Measurements from ENCODE around the gene CASZ1.

CASZ1 gene

DNA sequence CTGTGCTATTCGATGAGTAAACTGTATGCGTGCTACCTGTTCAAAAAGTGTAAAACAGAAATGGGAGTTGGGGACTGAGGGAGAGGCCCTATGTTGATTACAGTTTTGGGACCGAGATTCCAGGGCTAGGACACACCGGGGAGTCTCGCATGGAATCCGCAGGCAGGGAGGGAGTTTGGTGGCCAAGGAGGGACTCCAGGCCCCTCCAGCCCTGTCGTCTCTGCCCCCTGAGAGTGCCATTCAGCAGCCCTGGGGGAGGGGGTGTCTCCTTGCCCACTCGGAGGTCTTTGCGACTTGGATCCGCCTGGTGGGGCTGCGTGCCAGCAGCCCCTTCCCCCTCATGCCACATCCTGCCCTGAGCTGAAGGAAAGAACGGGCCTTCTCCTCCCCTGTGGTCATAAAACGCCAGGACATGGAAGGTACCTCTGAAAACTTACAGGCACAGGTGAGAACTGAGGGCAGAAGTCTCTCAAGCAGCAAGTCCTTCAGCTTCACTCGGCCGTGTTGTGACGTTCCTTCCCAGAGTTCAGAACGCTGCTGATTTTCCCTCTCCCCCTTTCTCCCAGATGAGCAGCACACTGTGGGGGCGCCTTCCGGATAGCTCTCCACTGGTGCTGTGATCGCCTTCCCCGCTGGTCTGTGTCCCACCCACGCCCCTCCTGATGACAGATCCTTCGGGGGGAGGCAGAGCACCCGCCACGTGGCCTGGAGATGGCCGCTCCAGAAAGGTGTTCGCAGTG, 180.3 kb downstream of the CASZ1 start:
- Histone ChIP-seq H2AFZ (ENCODE audit: low read depth, low read length) (no peak overlapping the region), H3K36me3 (ENCODE audit: insufficient read depth, low read length) (peaks cover 5% of the 10 kb centered on the region), H3K4me1 (ENCODE audit: insufficient read depth, low read length) (no peaks in the 10 kb centered on the region), H3K9me3 (ENCODE audit: low read length) (no peaks in the 10 kb centered on the region), H3K27me3 (ENCODE audit: insufficient read depth, low read length) (no peaks in the 10 kb centered on the region), H3K4me3 (ENCODE audit: low read length) (no peak overlapping the region)

- Histone ChIP-seq H2AFZ (ENCODE audit: low read depth, low read length) (no peak overlapping the region), H3K9me3 (ENCODE audit: low read length) (no peaks in the 10 kb centered on the region), H3K4me1 (ENCODE audit: insufficient read depth, low read length) (no peaks in the 10 kb centered on the region), H3K36me3 (ENCODE audit: insufficient read depth, low read length) (peaks cover 5% of the 10 kb centered on the region), H3K27me3 (ENCODE audit: insufficient read depth, low read length) (no peaks in the 10 kb centered on the region), H3K4me3 (ENCODE audit: low read length) (no peak overlapping the region)
Measured at GRCh38 chr1:10615332-10615731, 181.1 kb downstream of the CASZ1 start.

GRCh38 chr1:10614377-10615225, 181.8 kb downstream of the CASZ1 start:
- H3K4me3 ChIP-seq (ENCODE audit: low read length) = no peak overlapping the region
- no peaks in the 10 kb centered on the region for H3K27me3 ChIP-seq (ENCODE audit: insufficient read depth, low read length)
- H3K4me1 ChIP-seq (ENCODE audit: insufficient read depth, low read length) = no peaks in the 10 kb centered on the region
- no peaks in the 10 kb centered on the region for H3K9me3 ChIP-seq (ENCODE audit: low read length)
- no peak overlapping the region for H2AFZ ChIP-seq (ENCODE audit: low read depth, low read length)
- peaks cover 5% of the 10 kb centered on the region for H3K36me3 ChIP-seq (ENCODE audit: insufficient read depth, low read length)

DNA sequence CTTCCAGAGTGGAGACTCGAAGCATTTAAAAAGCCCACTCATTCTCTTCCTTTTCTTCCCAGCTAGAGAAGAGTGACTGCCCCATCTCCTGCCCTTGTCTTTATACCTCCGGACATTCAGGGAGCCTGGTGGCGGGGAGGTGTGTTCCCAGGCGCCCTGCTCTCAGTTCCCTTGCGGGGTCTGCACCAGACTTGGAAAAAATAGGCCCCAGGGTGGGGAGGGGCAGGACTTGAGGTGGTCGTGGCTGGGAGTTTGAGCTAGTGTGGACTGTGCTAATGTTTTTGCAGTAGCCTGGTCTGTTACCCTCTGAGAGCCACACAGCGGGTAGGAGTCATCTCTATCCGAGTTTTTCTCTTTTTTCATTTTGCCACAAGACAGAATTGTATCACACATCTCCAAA, 182.6 kb downstream of the CASZ1 start:
- Histone ChIP-seq H2AFZ (ENCODE audit: low read depth, low read length) (no peak overlapping the region), H3K9me3 (ENCODE audit: low read length) (no peaks in the 10 kb centered on the region)

DNA sequence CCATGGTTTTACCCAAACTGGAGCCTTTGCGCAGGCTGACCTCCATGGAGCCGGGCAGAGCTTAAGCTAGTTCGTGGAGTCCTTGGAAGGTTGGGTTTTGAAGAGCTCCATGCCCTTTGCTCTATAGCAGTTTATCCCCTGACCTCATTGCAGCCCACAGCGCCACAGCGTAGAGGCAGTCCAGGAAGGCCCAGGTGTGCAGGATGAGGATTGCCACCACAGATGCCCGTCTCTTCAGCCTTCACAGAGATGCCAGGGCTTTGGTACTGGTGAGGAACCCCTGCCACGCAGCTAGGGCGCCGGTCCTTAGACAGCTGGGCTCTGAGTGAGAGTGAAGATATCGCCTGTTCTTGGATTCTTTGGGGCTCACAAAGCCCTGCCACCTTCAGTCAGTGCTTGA, 183.1 kb downstream of the CASZ1 start:
- H3K9me3 ChIP-seq (ENCODE audit: low read length) = no peaks in the 10 kb centered on the region
- no peak overlapping the region for H2AFZ ChIP-seq (ENCODE audit: low read depth, low read length)
- no peaks in the 10 kb centered on the region for H3K36me3 ChIP-seq (ENCODE audit: insufficient read depth, low read length)
- no peaks in the 10 kb centered on the region for H3K27me3 ChIP-seq (ENCODE audit: insufficient read depth, low read length)
- H3K4me3 ChIP-seq (ENCODE audit: low read length) = no peak overlapping the region
- H3K4me1 ChIP-seq (ENCODE audit: insufficient read depth, low read length) = no peaks in the 10 kb centered on the region

More for the DNA sequence above, 182.6 kb downstream of the CASZ1 start:
- Histone ChIP-seq H3K36me3 (ENCODE audit: insufficient read depth, low read length) (peaks cover 3% of the 10 kb centered on the region), H3K4me3 (ENCODE audit: low read length) (no peak overlapping the region), H3K27me3 (ENCODE audit: insufficient read depth, low read length) (no peaks in the 10 kb centered on the region), H3K4me1 (ENCODE audit: insufficient read depth, low read length) (no peaks in the 10 kb centered on the region)

DNA sequence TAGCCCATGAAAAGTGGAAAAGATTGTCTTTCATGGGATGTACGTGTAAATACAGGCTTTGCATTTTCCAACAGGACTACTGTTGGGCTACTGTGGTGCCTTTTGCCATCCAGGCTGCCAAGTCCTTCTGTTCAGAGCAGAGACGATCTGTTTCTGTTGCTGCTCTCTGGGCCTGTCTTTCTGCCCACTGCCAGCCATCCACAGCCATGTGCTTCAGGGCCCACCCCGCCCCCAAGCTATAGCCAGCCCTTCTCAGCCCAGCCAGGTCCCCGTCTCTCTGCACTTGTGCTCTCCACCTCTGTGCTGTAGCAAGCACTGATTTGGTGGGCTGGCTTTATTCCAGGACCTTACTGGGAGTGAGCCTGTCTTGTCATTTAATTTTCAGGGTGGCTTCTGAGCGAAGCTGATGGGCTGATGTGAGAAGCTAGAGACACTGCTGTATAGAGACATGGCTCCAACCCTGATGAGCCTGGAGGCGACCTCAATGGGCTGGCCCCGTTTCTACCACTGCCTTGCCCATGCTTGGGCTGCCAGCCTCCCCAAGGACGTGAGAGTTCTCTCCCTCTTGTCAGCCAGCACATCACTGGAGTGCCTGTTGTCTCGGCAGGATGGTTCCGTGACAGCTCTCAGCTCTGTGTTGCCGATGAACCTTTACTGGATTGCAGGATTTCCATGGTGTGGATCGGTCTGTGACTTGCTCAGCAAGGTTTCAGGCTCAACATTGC, 183.8 kb downstream of the CASZ1 start:
- Histone ChIP-seq H3K27me3 (ENCODE audit: insufficient read depth, low read length) (no peaks in the 10 kb centered on the region), H3K4me3 (ENCODE audit: low read length) (no peak overlapping the region), H3K4me1 (ENCODE audit: insufficient read depth, low read length) (no peaks in the 10 kb centered on the region), H3K9me3 (ENCODE audit: low read length) (no peaks in the 10 kb centered on the region), H3K36me3 (ENCODE audit: insufficient read depth, low read length) (no peaks in the 10 kb centered on the region), H2AFZ (ENCODE audit: low read depth, low read length) (no peak overlapping the region)

GRCh38 chr1:10610901-10611600, 185.4 kb downstream of the CASZ1 start:
- Histone ChIP-seq H3K36me3 (ENCODE audit: insufficient read depth, low read length) (no peaks in the 10 kb centered on the region), H3K4me3 (ENCODE audit: low read length) (no peak overlapping the region), H3K9me3 (ENCODE audit: low read length) (no peaks in the 10 kb centered on the region), H2AFZ (ENCODE audit: low read depth, low read length) (no peak overlapping the region), H3K4me1 (ENCODE audit: insufficient read depth, low read length) (no peaks in the 10 kb centered on the region), H3K27me3 (ENCODE audit: insufficient read depth, low read length) (no peaks in the 10 kb centered on the region)

- Histone ChIP-seq H3K36me3 (ENCODE audit: insufficient read depth, low read length) (peaks cover 3% of the 10 kb centered on the region), H2AFZ (ENCODE audit: low read depth, low read length) (no peak overlapping the region), H3K4me1 (ENCODE audit: insufficient read depth, low read length) (no peaks in the 10 kb centered on the region), H3K4me3 (ENCODE audit: low read length) (no peak overlapping the region), H3K27me3 (ENCODE audit: insufficient read depth, low read length) (no peaks in the 10 kb centered on the region), H3K9me3 (ENCODE audit: low read length) (no peaks in the 10 kb centered on the region)
Measured at GRCh38 chr1:10608690-10609089, 187.8 kb downstream of the CASZ1 start.

GRCh38 chr1:10607228-10607627, 189.2 kb downstream of the CASZ1 start:
- Histone ChIP-seq H3K4me1 (ENCODE audit: insufficient read depth, low read length) (no peaks in the 10 kb centered on the region), H3K36me3 (ENCODE audit: insufficient read depth, low read length) (peaks cover 3% of the 10 kb centered on the region), H3K27me3 (ENCODE audit: insufficient read depth, low read length) (no peaks in the 10 kb centered on the region), H3K4me3 (ENCODE audit: low read length) (no peak overlapping the region), H2AFZ (ENCODE audit: low read depth, low read length) (no peak overlapping the region), H3K9me3 (ENCODE audit: low read length) (no peaks in the 10 kb centered on the region)

DNA sequence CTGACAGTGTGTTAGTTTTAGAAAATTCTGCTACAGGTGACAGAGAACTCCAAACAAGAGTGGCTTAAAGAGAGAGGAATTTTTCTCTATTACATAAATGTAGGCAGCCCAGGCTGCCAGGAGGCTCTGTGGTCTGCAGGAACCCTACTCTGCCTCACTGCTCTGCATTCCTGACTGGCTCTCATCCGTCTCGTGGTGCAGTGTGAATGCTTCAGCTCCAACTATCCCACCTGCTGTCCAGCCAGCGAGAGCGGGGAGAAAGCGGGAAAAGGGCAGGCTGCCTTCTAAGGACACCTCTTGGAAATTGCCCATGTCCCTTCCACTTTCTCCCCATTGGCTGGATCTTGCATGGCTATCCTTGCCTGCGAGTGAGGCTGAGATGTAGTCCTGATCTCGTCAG, 190.4 kb downstream of the CASZ1 start:
- H3K9me3 ChIP-seq (ENCODE audit: low read length) = no peaks in the 10 kb centered on the region
- H3K27me3 ChIP-seq (ENCODE audit: insufficient read depth, low read length) = no peaks in the 10 kb centered on the region
- H3K36me3 ChIP-seq (ENCODE audit: insufficient read depth, low read length) = peaks cover 3% of the 10 kb centered on the region
- H3K4me3 ChIP-seq (ENCODE audit: low read length) = no peak overlapping the region
- no peaks in the 10 kb centered on the region for H3K4me1 ChIP-seq (ENCODE audit: insufficient read depth, low read length)
- no peak overlapping the region for H2AFZ ChIP-seq (ENCODE audit: low read depth, low read length)

DNA sequence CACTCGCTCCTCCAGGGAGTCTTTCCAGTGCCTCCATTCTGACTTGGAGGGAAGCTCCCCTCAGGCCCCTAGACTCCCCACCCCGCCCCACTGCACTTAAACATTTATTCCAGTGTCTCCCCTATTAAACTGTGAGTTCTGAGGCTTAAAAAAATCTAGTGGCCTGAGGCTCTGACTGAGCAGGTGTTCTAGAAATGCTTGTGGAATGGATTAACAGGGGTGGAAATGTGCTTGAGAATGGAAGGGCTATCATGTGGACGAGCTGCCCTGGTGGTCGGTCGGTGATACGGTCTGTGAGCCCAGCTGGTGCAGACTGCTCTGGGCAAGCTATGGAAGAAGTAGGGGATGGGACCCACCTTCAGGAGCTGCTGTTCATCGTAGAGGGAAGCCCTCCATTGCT, 191.5 kb downstream of the CASZ1 start:
- no peaks in the 10 kb centered on the region for H3K27me3 ChIP-seq (ENCODE audit: insufficient read depth, low read length)
- no peak overlapping the region for H2AFZ ChIP-seq (ENCODE audit: low read depth, low read length)
- H3K9me3 ChIP-seq (ENCODE audit: low read length) = no peaks in the 10 kb centered on the region
- H3K36me3 ChIP-seq (ENCODE audit: insufficient read depth, low read length) = peaks cover 3% of the 10 kb centered on the region
- no peak overlapping the region for H3K4me3 ChIP-seq (ENCODE audit: low read length)
- H3K4me1 ChIP-seq (ENCODE audit: insufficient read depth, low read length) = no peaks in the 10 kb centered on the region

- Histone ChIP-seq H3K4me1 (ENCODE audit: insufficient read depth, low read length) (peaks cover 4% of the 10 kb centered on the region), H3K4me3 (ENCODE audit: low read length) (no peak overlapping the region), H3K9me3 (ENCODE audit: low read length) (no peaks in the 10 kb centered on the region), H3K27me3 (ENCODE audit: insufficient read depth, low read length) (no peaks in the 10 kb centered on the region), H3K36me3 (ENCODE audit: insufficient read depth, low read length) (peaks cover 3% of the 10 kb centered on the region), H2AFZ (ENCODE audit: low read depth, low read length) (no peak overlapping the region)
Measured at GRCh38 chr1:10602936-10603335, 193.5 kb downstream of the CASZ1 start.
